GM19043 (cell line): ENCODE data around the gene TTL.
A peak's percentile ranks its signal among the peaks of the same experiment; 100 is the strongest.

Experiments used
- ATAC-seq: cut with Tn5 transposase; IDR thresholded peaks from one replicate; pipeline ENCODE4 v1.9.1; 2021; ENCODE audit warnings: low read depth; ENCODE audit not compliant: unreplicated experiment

The TTL gene

GRCh38 chr2:112579241-112579640 is 97.3 kb downstream of the TTL start:
- no peak for ATAC-seq

- no peak for ATAC-seq
Observed at GRCh38 chr2:112580084-112580483, 98.1 kb downstream of the TTL start.

GRCh38 chr2:112582314-112582746 is 100.4 kb downstream of the TTL start:
- ATAC-seq: no peak

- ATAC-seq: no peak
Observed at GRCh38 chr2:112583497-112584133, 101.7 kb downstream of the TTL start.

GRCh38 chr2:112584134-112584890 is 102.4 kb downstream of the TTL start, which contains the start of gene CHCHD5:
Gene CHCHD5 (plus strand): TSS chr2:112584609. CDS start chr2:112584648, 39 bp downstream.
- peak; percentile 82 for ATAC-seq

GRCh38 chr2:112584891-112585250 is 102.9 kb downstream of the TTL start:
- no peak for ATAC-seq

- ATAC-seq: no peak
Observed at GRCh38 chr2:112585400-112585799, 103.4 kb downstream of the TTL start.

- no peak for ATAC-seq
Observed at GRCh38 chr2:112585873-112586464, 104.0 kb downstream of the TTL start.

- no peak for ATAC-seq
Observed at GRCh38 chr2:112588611-112589045, 106.7 kb downstream of the TTL start.
